Measurements from ENCODE around the gene ARID4B.
"Not testable (repeated sequence)": the region's sequence is repeated elsewhere in the genome, so short reads cannot be mapped to it uniquely, and the experiment has no call there.

Gene ARID4B

GRCh38 chr1:235296729-235297128 lies 31.2 kb downstream of the ARID4B start:
- no peak for DNase-seq (ENCODE audit: low spot score)

DNA sequence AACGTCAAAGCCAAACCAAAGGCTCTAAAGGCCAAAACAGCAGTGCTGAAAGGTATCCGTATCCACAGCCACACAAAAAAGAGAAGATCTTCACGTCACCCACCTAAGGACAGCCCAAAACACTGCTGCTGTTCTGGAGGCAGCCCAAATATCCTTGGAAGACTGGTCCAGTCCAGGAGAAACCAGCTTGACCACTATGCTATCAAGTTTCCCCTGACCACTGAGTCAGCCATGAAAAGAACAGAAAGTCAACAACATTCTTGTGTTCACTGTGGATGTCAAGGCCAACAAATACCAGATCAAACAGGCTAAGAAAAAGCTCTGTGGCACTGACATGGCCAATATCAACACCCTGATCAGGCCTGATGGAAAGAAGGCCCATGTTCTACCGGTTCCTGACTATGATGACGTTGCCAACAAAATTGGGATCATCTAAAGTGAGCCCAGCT lies 32.1 kb downstream of the ARID4B start:
- no peak for DNase-seq (ENCODE audit: low spot score)

GRCh38 chr1:235293322-235293942 lies 34.5 kb downstream of the ARID4B start:
- no peak for DNase-seq (ENCODE audit: low spot score)

DNA sequence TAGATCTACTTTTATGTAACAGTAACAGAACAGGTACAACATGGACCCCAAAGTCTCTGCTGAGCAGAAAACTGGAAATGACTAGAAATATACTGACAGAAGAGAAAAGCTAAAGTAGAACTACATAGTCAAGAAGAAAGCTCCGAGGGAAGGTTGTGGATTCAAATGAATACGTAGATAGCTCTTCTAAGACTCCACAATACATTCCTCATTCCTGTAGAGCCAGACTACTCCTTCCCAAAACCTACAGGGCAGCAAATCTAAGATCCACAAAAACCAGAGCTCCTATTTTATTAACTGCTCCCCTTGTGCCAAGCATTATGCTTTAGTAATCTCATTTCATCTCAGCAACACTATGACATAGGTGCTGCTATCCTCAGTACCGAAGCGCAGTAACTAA lies 35.2 kb downstream of the ARID4B start:
- DNase-seq (ENCODE audit: low spot score), result no peak

DNA sequence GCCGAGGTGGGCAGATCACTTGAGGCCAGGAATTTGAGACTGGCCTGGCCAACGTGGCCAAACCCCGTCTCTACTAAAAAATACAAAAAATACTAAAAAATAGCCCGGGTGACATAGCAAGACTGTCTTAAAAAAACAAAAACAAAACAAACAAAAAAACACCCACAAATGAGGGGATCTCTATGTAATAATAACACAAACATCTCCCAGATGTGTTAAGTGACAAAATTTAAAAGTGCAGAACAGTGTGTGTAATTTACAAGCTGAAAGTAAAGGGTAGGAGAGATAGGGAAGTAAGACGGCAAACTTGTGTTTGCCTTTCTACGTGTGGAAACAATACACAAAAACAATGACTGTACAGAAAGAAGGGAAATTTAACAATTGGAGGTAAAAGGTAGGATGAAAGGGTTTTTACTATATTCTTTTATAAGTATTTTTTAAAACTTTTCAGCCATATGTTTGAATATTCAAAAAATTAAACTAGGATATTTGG lies 36.3 kb downstream of the ARID4B start:
- DNase-seq (ENCODE audit: low spot score), result no peak

DNA sequence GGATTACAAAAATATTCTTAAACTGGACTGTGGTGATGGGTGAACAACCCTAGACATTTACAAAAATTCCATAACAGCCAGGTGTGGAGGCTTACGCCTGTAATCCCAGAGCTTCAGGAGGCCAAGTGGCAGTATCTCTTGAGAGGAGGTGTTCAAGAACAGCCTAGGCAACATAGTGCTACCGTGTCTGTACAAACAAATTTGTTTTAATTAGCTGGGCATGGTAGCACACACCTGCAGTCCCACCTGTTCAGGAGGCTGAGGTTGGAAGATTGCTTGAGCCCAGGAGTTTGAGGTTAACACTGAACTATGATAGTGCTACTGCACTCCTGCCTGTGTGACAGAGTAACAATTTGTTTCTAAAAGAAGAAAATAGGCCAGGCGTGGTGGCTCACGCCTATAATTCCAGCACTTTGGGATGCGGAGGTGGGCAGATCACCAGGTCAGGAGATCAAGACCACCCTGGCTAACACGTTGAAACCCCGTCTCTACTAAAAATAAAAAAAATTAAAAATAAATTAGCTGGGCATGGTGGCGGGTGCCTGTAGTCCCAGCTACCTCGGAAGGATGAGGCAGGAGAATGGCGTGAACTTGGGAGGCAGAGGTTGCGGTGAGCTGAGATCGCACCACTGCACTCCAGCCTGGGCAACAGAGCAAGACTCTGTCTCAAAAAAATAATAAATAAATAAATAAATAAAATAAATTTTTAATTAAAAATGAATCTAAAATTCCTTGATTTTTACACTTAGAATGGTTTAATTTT lies 37.1 kb downstream of the ARID4B start:
- no peak for DNase-seq (ENCODE audit: low spot score)

GRCh38 chr1:235289859-235290739 lies 37.9 kb downstream of the ARID4B start:
- DNase-seq (ENCODE audit: low spot score), result no peak

GRCh38 chr1:235287208-235287882 lies 40.6 kb downstream of the ARID4B start:
- DNase-seq (ENCODE audit: low spot score), result no peak

GRCh38 chr1:235286667-235287066 lies 41.3 kb downstream of the ARID4B start:
- DNase-seq (ENCODE audit: low spot score), result no peak

DNA sequence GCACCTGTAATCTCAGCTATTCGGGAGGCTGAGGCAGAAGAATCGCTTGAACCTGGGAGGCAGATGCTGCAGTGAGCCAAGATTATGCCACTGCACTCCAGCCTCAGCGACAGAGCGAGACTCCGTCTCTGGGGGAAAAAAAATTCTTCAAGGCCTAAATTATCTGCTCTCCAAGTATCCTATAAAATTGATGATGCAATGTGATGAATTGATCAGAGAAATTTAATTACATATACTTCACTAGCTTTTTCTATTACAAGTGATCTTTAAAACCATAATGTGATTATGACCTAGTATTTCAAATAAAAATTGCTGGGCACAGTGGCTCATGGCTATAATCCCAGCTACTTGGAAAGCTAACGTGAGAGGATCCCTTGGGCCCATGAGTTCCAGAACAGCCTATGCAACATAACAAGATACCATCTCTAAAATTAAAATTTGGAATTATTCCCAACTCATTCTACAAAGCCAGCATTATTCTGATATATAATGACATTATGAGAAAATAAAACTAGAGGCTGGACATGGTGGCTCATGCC lies 43.7 kb downstream of the ARID4B start:
- DNase-seq (ENCODE audit: low spot score), result no peak

DNA sequence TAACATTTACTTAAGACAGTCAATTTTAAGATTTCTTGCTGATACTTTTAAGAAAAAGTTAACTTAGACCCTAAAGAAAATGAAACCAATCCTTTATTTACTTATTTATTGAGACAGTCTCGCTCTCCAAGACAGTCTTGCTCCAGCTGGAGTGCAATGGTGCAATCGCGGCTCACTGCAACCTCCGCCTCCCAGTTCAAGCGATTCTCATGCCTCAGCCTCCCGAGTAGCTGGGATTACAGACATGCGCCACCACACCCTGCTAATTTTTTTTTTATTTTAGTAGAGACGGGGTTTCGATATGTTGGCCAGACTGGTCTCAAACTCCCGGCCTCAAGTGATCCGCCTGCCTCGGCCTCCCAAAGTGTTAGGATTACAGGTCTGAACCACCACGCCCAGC lies 44.3 kb downstream of the ARID4B start:
- DNase-seq (ENCODE audit: low spot score), result not testable (repeated sequence)

- DNase-seq (ENCODE audit: low spot score), result no peak
Measured at GRCh38 chr1:235280467-235280866, 47.5 kb downstream of the ARID4B start.

- DNase-seq (ENCODE audit: low spot score), result no peak
Measured at GRCh38 chr1:235279694-235280093, 48.3 kb downstream of the ARID4B start.

GRCh38 chr1:235278915-235279292 lies 49.1 kb downstream of the ARID4B start:
- DNase-seq (ENCODE audit: low spot score), result no peak

- DNase-seq (ENCODE audit: low spot score), result peak; percentile 45
Measured at GRCh38 chr1:235278233-235278914, 49.6 kb downstream of the ARID4B start.

- DNase-seq (ENCODE audit: low spot score), result no peak
Measured at GRCh38 chr1:235277709-235278108, 50.3 kb downstream of the ARID4B start.

DNA sequence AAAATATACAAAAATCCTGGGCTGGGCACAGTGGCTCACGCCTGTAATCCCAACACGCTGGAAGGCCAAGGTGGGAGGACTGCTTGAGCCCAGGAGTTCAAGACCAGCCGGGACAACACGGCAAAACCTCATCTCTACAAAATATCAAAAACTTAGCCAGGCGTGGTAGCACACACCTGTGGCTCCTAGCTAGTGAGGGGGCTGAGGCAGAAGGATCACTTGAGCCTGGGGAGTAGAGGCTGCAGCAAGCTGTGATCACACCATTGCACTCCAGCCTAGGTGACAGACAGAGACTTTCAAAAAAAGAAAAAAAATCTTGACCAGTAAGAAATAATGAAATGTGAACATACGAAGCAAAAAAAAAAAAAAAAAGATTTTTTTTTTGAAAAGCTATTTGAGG lies 52.1 kb downstream of the ARID4B start:
- DNase-seq (ENCODE audit: low spot score), result no peak

GRCh38 chr1:235275223-235275622 lies 52.8 kb downstream of the ARID4B start:
- DNase-seq (ENCODE audit: low spot score), result no peak

- DNase-seq (ENCODE audit: low spot score), result no peak
Measured at GRCh38 chr1:235272851-235273250, 55.1 kb downstream of the ARID4B start.

- no peak for DNase-seq (ENCODE audit: low spot score)
Measured at GRCh38 chr1:235270625-235271024, 57.4 kb downstream of the ARID4B start.

GRCh38 chr1:235269990-235270389 lies 58.0 kb downstream of the ARID4B start:
- DNase-seq (ENCODE audit: low spot score), result not testable (repeated sequence)
